Stimulated activated CD8-positive, alpha-beta memory T cell treated with anti-CD3 and anti-CD28 coated beads, Interleukin-2, amount 100 ng/mL, for 1 hour (primary cell): ENCODE results near the gene LRP1B.

Experiments
- DNase-seq, 2 donors: peaks; one replicate each; pipeline ENCODE4 v3.0.0-alpha.2; 2020; ENCODE audit warnings: low read depth in 2 of 2

LRP1B gene

DNA sequence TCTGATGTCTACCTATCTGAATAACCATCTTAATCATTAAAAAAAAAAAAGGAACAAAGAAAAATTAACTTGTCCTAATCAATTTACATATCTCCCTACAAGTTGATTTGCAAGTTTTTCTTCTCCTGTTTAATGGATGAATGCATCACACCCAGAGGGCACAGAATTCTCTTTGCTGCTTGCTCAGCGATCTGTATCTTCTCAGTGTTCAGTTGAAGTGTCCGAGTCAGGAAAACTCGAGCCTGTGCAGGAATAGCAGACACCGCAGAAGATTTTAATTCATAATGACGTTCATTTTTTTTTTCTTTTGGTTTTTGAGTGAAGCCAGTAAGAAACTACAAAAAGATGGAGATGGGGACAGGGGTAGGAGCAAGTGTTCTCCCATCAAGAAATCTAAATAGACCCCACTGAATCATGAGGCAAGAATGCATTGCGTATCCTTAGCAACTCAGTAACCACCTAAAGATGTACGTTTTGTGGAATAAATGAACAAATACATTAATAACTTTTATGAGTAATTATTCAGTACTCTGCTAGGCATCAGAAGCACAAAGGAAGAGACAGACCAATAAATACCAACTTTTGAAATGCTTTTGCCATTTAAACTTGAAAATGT, 675.5 kb downstream of the LRP1B start:
- DNase-seq: no peak

DNA sequence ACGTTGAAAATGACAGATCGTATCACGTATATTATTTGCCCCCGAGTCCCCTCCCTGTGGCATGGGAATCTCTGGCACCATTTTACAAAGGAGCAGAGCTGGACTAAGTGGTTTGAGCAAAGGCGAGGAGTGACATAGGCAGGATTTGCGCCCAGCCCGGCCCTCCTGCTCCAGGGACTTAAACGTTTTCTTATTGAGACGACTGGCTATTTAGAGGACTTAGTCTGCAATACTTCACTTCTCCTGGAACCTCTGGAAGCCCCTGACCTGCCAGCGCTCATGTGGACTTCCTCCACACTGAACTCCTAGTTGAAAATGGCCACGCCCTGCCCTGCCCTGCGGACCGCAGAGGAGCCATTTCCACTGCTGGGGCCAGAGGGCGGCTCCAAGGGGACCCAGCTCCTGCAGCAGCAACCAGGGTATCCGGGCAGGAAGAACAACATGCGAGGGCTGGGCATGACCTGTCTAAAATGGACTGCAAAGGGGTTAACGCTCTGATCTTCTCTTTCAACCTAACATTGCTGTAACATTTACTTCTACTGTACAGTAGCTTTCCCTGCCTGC, 690.7 kb downstream of the LRP1B start:
- DNase-seq: no peak

DNA sequence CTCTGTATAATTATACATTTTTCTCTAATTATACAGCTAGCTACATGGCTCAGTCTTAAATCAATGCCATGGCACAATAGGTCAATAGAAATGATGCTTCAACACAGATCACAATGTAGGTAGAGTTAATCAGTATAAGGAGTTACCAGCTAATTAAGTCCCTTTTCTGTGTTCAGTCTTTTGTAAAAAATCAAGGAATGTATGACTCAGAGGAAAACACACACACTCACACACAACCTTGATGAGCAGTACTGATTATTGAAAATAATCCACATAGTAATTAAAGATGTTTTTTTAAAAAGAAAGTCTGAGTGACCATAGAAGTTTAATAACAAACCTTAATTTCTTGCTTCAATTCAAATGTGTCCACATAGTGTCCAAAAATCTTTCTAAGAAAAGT, 691.3 kb downstream of the LRP1B start:
- no peak for DNase-seq

DNA sequence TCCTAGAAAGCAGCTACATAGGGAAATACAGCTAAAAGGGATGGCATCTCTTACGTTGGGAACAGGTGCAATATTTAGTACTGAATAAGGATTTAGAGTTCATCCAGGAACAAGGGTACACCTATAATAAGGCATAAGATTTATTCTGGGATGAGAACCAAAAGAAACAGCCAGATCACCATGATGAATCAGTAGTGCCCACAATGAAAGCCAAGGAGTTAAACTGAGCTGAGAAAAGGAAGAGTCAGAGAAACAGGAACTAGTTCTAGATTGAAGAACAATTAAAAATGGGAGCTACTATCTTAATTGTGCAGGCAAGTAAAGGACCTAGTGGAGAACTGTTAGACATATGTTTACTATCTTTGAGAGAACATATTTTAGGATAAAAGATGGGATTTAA, 692.3 kb downstream of the LRP1B start:
- no peak for DNase-seq

DNA sequence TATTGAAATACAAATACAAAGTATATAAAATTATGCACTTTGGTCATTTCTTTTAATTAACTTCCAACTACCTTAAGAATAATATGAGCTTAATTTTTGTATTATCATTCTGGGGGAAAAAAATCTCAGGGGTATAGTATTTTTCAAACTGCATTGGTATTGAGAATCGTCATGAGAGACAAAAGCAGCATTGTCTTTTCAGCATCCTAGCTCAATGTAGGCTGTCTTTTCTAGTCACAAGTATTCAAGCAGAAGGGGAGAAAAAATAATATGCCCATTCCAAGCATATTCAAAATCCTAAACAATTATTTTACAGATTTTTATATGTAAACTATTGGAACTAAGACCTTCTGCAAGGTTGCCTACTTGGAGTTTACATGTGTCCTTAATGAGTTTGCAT, 693.3 kb downstream of the LRP1B start:
- no peak for DNase-seq

DNA sequence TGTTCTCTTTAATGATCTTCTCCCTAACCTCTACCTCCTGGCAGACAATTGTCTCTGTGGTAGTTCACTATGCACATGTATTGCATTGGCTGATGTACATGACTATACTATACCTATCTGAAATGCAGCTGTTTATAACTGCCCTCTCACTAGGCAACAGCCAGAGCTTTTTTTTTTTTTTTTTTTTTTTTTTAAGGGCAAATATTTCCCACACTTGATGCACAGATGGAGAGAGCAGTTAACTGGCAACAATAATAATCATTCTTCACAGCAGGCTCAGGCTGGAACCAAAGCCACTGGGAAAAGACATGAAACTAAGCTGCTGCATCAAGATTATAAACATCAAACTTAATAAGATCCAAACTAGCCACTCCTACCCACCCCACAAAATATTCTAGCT, 707.7 kb downstream of the LRP1B start:
- no peak for DNase-seq

DNA sequence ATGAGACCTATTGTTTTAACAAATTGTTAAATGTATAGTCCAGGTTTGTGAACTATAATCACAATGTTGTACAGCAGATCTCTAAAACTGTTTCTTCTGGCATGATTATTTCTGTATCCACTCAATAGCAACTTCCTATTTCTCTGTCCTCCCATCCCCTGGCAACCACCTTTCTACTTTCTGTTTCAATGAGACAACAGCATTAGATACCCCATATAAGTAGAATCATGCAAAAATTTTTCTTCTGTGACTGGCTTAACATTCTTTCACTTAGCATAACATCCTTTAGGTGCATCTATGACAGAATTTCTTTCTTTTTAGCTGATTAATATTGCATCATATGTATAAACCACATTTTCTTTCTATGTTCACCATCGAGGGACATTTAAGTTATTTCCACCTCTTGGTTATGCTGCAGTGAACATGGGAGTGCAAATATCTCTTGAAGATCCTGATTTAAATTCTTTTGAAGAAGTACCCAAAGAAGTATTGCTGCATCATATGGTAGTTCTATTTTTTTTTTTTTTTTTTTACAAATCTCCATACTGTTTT, 713.5 kb downstream of the LRP1B start:
- no peak for DNase-seq

DNA sequence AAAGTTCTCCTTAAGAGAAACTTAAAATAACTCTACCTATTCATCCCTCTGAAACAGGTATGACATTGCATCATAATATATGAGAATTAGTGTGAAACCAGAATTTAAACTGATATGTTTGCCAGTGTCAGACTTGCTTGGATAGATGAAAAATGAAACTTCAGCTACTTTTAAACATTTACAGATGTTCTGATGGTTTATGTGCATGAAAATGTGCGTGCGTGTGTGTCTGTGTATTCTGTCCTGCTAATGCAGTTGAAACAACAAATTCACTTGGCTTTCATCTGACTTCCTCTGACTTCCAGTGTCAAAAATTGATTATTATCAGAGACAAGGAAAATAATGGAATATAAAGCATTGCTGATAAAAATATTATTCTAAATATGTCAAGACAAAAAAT, 719.4 kb downstream of the LRP1B start:
- DNase-seq: no peak

DNA sequence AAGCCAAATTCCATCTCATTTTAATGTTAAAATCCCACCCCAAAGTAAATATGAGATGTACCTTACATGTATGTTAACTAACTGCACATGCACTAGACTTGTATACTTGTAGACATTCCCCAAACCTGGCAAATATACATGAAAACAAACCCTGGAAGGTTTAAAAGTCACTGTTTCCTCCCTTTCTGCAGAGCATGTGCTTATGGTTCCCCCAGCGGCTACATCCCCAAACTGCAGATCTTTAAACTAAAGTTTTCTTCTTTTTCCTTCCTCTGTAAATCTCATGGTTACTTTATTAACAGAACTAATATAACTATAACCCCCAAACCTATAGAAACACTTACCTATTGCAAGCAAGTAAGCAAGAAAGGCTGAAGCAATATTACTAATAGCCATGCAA, 731.5 kb downstream of the LRP1B start:
- DNase-seq: no peak

DNA sequence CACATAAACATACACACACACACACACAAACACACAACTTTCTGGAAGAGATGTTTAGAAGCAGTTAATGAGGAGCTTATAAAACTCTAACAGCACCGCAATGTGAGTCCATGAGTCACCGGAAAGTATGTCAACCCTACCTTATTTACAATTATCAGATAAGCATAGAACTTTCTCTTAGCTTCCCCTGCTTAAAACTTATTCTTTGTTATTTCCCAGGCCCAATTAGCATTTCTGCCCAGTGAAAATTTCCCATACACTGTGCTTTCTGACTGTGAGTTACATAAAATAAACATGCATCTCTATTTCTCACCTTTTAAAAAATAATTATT, 737.6 kb downstream of the LRP1B start:
- no peak for DNase-seq

DNA sequence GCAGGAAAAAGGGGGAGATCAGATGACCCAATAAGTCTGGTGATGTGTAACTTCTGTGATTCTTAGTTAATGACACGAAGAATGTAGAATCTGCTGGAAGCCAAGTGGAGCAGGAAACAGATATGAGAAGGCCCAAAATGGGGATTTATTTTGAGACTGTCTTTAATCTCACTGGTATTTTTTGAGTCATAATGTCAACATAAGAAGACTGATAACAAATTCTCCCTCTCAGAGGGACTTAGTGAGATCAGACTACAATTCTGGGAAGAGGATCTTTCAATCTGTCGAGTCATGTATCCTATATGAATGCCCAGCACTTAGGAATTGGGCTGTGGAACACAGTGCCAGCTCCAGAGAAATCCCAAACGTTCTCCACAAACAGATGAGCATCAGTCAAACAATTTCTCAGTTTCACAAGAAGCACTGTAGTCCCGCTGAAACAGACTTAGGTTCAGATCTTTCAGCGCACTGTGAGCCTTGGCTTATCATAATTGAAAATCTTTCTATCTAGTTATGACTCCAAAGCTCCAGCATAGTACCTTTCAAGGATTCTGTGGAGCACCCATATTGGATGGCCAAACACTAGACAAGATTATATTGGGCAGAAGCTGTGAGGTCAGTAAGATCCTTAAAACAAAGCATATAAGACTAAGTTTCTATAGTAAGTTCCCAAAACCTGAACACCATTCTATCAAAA, 738.2 kb downstream of the LRP1B start:
- DNase-seq: no peak

DNA sequence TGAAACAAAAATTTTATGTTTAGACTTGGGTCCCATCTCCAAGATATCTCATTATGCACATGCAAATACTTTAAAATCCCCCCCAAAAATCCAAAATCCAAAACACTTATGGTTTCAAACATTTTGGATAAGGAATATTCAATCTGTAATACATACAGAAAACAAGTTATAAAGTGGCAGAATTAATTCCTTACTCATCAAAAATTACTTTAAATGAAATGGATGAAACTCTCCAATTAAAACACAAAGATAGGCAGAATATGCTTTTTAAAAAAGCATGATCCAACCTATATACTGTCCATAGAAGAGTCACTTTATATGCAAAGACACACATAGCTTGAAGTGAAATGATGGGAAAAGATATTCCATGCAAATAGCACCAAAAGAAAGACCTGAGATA, 744.6 kb downstream of the LRP1B start:
- DNase-seq: no peak

DNA sequence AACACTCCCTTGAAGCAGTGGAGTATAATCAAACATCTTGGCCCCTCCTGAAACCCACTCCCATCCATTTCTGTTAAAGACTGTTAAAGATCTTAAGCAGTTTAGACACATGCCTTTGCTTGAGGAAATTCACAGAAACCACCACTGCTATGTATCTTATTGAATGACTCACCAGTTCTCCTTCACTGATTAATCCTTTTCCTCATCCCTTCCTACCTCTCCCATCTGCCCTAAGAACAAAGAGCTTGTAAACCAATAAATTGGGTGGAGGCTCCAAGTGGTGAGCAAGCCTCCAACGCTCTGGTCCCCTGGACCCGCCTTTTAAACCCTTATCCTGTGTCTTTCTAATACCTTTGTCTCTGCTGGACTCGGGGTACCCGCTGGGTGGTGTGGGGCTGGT, 746.1 kb downstream of the LRP1B start:
- DNase-seq: no peak

DNA sequence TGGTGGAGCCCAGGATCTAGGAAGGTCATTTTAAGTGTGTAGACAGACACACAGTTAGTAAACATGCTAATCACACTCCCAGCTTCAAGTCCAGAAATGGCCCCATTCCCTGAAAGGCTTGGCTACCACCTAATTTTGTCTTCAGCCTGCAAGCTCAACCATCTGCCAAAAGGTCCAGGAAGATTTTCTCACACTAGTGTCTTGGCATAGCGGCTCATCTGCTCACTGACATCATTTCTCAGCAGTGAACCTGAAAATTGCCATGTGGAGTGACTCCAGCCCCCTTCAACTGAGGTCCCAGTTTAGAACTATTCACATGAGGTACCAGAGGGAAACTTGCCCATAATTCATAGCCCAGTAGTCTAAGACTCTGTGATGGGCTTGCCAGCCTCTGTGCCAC, 748.9 kb downstream of the LRP1B start:
- no peak for DNase-seq

DNA sequence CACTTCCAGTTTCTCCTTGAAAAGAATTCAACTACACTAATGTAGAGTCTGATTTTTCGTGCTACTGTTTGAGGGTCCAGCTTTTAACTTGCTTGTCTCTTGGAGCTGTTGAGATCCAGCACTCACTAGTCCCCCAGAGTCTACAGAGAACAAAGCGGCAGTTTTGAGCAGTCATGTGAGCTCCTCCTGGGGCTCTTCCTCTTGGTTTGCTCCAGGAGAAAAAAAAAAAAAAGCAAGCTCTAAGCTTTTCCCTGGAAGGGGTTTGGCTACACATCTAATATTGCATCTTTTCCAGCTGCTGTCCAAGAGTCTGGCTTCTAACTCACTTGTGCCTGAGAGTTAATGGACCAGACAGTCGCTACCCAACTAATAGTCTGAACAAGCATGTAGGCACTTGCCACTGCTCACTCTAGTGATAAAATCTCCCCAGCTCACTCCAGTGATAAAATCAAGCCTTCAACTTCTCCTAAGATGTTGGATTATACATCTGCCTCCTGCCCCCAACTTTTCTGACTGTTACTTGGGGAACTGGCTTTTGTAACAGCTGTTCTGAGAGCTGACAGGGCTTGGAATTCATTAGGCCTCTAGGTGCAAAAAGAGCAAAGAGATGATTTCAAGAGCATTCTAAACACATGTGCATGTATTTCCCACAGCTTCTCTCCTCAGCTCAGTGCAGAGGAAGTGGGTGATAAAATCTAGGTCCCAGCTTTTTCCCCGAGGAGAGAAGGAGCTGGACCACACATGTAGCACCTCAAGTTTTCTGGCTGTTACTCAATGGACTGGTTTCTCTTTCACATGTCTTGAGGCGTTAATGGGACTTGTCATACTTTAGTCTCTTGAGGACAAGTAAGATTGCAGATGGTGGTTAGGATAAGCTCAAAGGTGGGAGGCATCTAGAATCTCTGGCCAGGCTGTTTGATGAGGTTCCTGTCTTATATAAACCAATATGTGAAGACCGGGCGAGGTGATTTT, 750.5 kb downstream of the LRP1B start:
- no peak for DNase-seq

DNA sequence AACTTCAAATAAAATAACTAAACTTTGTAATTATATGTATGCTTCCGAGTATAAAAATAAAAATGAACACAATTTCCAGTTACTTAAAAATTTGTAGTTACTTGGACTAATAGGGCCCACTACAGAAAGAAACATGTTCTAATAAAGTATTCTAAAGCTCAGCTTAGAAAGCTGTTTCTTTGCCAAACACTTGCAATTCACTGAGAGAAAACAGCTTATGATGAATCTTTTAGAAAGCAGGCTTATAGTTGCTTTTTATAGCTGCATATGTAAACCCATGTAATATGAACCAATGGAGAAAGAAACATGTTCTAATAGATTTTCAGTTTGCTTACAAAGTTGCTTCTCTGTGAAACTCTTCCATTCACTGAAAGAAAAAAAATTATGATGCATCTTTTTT, 766.0 kb downstream of the LRP1B start:
- no peak for DNase-seq

DNA sequence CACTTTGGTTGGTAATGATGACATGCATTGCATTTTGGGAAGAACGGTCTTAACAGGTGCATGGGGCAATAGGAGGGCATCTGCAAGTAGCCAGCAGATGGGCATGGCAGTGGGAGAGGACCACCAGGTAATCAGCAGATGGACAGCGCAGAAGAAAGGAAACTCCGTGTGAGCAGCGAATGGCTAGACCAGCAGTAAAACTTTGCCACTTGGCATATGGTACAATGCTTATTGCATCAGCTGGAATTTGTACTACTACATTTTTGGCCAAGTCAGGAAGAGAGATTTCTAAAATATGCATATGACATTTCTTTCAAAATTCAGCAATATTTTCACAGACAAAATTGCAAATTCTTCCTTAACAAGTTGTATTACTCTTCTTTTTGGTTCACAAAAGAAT, 768.5 kb downstream of the LRP1B start:
- no peak for DNase-seq

DNA sequence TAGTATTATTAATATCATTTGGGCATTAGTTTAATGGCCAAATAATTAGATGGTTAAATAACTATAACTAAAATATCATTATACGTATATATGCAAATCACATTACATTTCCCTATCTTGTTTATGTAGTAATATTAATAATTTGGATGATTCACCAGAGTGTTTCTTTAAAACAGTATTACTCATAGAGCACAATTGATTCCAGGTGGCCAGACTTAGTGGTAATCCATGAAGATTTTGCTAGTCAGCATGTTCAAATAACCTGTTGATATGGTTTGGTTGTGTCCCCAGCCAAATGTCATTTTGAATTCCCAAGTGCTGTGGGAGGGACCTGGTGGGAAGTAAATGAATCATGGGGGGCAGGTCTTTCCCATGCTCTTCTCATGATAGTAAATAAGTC, 782.3 kb downstream of the LRP1B start:
- no peak for DNase-seq

DNA sequence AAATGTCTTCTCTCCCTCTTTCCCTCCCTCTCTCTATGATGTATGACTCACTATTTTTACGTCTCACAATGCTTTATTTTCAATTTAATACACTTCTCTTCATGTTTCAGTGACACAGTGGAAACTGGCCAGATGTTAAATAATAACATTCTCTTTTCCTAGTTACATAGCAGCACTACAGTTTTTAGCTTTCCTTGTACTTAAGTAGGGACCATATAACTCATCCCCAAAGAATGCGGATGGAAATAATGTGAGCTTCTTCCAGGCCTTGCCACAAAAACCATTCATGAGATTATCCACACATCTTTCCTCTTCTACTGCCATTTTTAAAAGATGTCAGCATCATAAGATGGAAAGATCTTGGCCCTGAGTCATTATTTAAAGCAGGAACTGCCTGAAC, 789.4 kb downstream of the LRP1B start:
- DNase-seq: no peak

DNA sequence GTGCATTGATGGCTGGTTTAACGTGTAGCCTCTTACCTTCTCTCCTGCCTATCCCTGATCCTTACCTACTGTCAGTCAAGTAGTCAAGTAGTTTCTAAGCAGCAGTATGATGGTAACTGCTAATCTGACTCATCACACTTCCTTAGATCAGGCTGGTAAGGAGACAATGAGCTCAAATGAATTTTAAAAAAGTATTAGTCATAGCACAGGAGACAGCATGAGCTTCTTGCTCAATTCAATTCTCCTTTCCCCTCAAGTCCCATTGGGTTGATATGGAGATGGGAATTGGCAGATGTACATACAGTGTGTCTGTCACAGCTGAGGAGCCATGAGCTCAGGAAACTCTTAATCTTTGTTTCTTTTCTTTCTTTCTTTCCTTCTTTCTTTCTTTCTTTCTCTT, 799.7 kb downstream of the LRP1B start:
- no peak for DNase-seq

DNA sequence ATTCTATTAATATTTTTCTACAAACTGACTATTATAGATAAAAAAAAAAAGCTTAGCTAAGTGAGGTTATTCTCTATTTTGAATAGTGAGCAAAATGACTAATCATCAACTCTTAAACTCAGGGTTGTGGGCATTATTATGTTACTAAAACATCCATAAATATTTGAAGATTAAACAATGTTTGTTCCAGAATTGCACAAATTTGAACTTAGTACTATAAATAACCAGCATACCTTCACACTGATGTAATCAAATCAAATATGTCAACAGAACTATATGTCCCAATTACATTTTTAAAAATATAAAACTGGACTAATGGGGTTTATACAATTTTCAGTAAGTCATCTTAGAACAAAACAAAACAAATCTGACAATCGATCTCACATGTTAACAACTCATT, 800.9 kb downstream of the LRP1B start:
- no peak for DNase-seq

DNA sequence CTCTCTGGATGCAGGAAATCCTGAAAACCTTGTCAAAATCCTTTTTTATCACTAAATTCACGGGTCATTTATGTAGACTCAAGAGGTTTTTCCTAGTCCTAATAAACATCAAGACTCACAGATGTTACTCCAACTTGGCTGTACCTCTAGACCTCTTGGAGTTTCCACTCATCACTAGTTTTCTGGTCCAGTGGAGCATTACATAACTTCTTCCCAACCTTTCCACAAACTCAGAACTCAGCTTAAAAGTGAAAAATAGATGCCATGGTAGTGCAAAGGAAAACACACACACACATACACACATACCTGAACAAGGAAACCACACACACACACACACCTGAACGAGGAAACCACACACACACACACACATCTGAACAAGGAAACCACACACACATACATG, 807.2 kb downstream of the LRP1B start:
- no peak for DNase-seq
